Measurements from ENCODE around the gene SHROOM3. TPM values are rescaled to one million over a fixed set of nuclear protein-coding genes. Genes with fewer than 3 reads are reported as not detected.

The SHROOM3 gene
- total RNA-seq, 6 donors from 2014 or later: 62.3 to 216 (median 116) TPM

- Histone ChIP-seq H3K36me3 (no peaks in the 10 kb centered on the region), H3K4me3 (no peak overlapping the region), H3K27ac (no peak overlapping the region), H3K27me3 (no peaks in the 10 kb centered on the region), H3K9me3 (no peaks in the 10 kb centered on the region), H3K4me1 (peaks cover 5 to 25% (median 14%) of the 10 kb centered on the region in 4 donors)
- no peak for TF ChIP-seq POLR2AphosphoS5 (IDR thresholded peaks at IDR 0.05)
- no peak for TF ChIP-seq CTCF (IDR thresholded peaks at IDR 0.05)
- no peak for TF ChIP-seq POLR2A (IDR thresholded peaks at IDR 0.05)
- TF ChIP-seq EP300 (IDR thresholded peaks at IDR 0.05): no peak
- DNase-seq (no peak), ATAC-seq (ENCODE audit: low FRiP score in 2 of 2) (no peak)
- 59 to 79% methylated on average over 2 of the region's 2 CpGs for WGBS, 2 donors
These were observed 206.7 kb downstream of the SHROOM3 start for GRCh38 chr4:76641758-76642157.

DNA sequence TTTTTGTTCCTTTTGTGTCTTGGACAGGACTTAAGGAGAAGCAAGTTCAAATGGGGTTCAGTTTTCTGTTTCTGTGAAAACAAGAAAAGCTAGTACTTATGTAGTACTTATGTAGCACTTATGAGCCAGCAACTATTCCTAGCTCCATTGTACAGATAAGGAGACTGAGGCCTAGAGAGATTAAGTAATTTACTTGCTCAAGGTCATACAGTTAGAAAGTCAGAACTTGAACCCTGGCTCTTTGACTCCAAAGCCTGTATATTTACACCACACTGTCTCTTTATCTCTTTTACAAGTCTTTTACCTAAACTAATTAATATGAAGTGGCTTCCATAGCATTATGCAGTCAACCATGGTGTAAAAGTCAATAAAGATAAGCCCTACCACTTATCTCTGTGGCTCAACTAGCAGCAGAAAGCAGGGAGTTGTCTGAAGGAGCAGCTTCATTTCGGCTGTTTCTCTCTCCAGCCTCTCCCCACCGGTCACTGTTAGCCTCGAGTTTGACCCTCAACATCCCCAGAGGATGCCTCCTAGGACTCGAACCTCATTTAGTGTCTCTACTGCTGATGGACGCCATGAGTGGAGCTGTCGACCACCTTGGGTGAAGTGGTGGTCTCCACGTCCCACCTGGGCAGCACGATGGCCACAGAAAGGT lies 209.9 kb downstream of the SHROOM3 start:
- no peak for DNase-seq
- Histone ChIP-seq H3K27me3 (no peaks in the 10 kb centered on the region), H3K27ac (no peak overlapping the region), H3K36me3 (no peaks in the 10 kb centered on the region), H3K9me3 (no peaks in the 10 kb centered on the region), H3K4me1 (peaks cover 5 to 17% (median 9%) of the 10 kb centered on the region in 4 donors), H3K4me3 (no peak overlapping the region)
- no peak for ATAC-seq (ENCODE audit: low FRiP score in 2 of 2)
- TF ChIP-seq EP300 (IDR thresholded peaks at IDR 0.05) (no peak), CTCF (IDR thresholded peaks at IDR 0.05) (no peak), POLR2A (IDR thresholded peaks at IDR 0.05) (no peak), POLR2AphosphoS5 (IDR thresholded peaks at IDR 0.05) (no peak)
- WGBS, 2 donors: 84 to 88% methylated on average over 8 of the region's 8 CpGs

DNA sequence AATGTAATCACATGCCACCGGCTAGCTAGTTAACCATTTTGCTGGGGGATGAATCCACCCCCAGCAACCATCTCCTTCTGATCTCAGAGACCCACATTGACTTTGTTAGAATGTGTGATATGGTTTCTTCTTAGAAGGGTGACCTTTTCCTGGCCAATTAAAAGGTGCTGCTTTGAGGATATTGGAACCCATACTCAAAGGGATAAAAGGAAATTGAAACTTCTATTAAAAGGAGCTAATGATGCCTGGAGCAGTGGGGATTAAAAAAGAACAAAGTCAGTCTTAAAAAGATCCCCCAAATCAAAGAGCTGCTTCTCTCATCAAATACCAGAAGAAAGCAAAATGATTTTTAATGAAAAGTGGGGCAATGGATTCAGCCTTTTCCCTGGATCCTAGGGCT lies 214.1 kb downstream of the SHROOM3 start:
- DNase-seq (no peak), ATAC-seq (ENCODE audit: low FRiP score in 2 of 2) (no peak)
- Histone ChIP-seq H3K9me3 (no peaks in the 10 kb centered on the region), H3K4me1 (no peaks in the 10 kb centered on the region), H3K27me3 (no peaks in the 10 kb centered on the region), H3K27ac (no peak overlapping the region), H3K36me3 (no peaks in the 10 kb centered on the region), H3K4me3 (no peak overlapping the region)
- TF ChIP-seq POLR2A (IDR thresholded peaks at IDR 0.05): no peak
- TF ChIP-seq CTCF (IDR thresholded peaks at IDR 0.05): no peak
- TF ChIP-seq EP300 (IDR thresholded peaks at IDR 0.05): no peak
- no peak for TF ChIP-seq POLR2AphosphoS5 (IDR thresholded peaks at IDR 0.05)
- 90 to 95% methylated on average over 1 of the region's 1 CpG for WGBS, 2 donors

DNA sequence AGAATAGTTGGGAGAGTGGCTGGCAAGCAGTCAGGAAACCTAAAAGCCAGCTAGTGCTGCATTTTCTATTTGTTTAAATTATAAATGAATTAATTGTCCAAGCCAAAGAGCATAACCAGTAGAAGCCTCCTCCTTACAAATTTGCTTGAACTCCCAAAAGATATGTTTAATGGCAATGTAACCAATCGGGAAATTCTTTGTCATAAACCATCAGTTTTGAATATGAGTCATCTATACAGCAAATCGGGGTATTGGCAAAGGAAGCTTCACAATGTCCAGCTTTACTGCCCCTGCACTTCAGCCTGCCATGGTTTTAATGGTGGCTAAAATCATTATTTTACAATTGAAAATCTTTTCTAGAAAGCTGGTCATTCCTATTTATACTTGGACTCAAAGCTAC lies 216.6 kb downstream of the SHROOM3 start:
- no peak overlapping the region for H3K27ac ChIP-seq
- H3K4me1 ChIP-seq: no peaks in the 10 kb centered on the region
- DNase-seq (no peak), ATAC-seq (ENCODE audit: low FRiP score in 2 of 2) (no peak)
- 79 to 85% methylated on average over 2 of the region's 2 CpGs for WGBS, 2 donors
- TF ChIP-seq CTCF (IDR thresholded peaks at IDR 0.05): no peak
- no peak for TF ChIP-seq POLR2AphosphoS5 (IDR thresholded peaks at IDR 0.05)
- no peak for TF ChIP-seq EP300 (IDR thresholded peaks at IDR 0.05)
- no peak for TF ChIP-seq POLR2A (IDR thresholded peaks at IDR 0.05)
- no peak overlapping the region for H3K4me3 ChIP-seq
- no peaks in the 10 kb centered on the region for H3K9me3 ChIP-seq
- no peaks in the 10 kb centered on the region for H3K27me3 ChIP-seq
- H3K36me3 ChIP-seq: no peaks in the 10 kb centered on the region

DNA sequence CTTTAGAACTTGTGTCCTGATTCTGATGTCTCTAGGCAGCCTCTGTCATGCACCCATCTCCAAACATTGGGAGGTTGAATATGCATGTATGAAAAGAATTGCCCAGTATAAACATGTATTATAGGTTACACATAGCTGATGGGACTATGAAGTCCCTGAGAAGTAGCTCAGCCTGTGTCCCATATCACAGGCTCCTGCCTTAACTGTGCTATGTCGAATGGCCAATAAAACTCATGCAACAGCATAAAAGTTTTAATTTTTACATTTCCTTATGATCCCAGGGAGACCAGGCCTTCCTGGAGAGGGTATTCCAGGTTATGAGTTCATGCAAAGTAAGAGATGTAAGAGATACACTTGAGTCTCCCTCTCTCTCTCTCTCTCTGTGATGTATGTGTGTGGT lies 217.4 kb downstream of the SHROOM3 start:
- TF ChIP-seq POLR2AphosphoS5 (IDR thresholded peaks at IDR 0.05) (no peak), EP300 (IDR thresholded peaks at IDR 0.05) (no peak), CTCF (IDR thresholded peaks at IDR 0.05) (no peak), POLR2A (IDR thresholded peaks at IDR 0.05) (no peak)
- Histone ChIP-seq H3K4me3 (no peak overlapping the region), H3K4me1 (no peaks in the 10 kb centered on the region), H3K27me3 (no peaks in the 10 kb centered on the region), H3K36me3 (no peaks in the 10 kb centered on the region), H3K9me3 (no peaks in the 10 kb centered on the region), H3K27ac (no peak overlapping the region)
- ATAC-seq (ENCODE audit: low FRiP score in 2 of 2): no peak
- 75 to 89% methylated on average over 1 of the region's 1 CpG for WGBS, 2 donors
- DNase-seq: no peak
